Measurements from ENCODE around the gene GMDS. TPM values are rescaled to one million over a fixed set of nuclear protein-coding genes. Genes with fewer than 3 reads are reported as not detected.

Gene GMDS
- total RNA-seq, 1 donor from 2014 or later, result 34.0 TPM

- H3K9me3 Mint-ChIP-seq (ENCODE audit: low read depth), result no peaks in the 10 kb centered on the region
- H3K4me1 Mint-ChIP-seq (ENCODE audit: low read depth), result peaks cover 61% of the 10 kb centered on the region
- no peak for DNase-seq (ENCODE audit: low spot score)
- no peak overlapping the region for H3K4me3 Mint-ChIP-seq (ENCODE audit: unreplicated experiment)
- peaks cover 14% of the 10 kb centered on the region for H3K36me3 Mint-ChIP-seq (ENCODE audit: low read depth)
- TF ChIP-seq, protein P1, sequence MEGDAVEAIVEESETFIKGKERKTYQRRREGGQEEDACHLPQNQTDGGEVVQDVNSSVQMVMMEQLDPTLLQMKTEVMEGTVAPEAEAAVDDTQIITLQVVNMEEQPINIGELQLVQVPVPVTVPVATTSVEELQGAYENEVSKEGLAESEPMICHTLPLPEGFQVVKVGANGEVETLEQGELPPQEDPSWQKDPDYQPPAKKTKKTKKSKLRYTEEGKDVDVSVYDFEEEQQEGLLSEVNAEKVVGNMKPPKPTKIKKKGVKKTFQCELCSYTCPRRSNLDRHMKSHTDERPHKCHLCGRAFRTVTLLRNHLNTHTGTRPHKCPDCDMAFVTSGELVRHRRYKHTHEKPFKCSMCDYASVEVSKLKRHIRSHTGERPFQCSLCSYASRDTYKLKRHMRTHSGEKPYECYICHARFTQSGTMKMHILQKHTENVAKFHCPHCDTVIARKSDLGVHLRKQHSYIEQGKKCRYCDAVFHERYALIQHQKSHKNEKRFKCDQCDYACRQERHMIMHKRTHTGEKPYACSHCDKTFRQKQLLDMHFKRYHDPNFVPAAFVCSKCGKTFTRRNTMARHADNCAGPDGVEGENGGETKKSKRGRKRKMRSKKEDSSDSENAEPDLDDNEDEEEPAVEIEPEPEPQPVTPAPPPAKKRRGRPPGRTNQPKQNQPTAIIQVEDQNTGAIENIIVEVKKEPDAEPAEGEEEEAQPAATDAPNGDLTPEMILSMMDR (IDR thresholded peaks at IDR 0.05), result no peak
- H3K27ac Mint-ChIP-seq (ENCODE audit: unreplicated experiment), result peak overlapping the region; percentile 83
- H3K27me3 Mint-ChIP-seq (ENCODE audit: low read depth), result no peaks in the 10 kb centered on the region
Measured at GRCh38 chr6:1618311-1619097, 626.9 kb downstream of the GMDS start.

DNA sequence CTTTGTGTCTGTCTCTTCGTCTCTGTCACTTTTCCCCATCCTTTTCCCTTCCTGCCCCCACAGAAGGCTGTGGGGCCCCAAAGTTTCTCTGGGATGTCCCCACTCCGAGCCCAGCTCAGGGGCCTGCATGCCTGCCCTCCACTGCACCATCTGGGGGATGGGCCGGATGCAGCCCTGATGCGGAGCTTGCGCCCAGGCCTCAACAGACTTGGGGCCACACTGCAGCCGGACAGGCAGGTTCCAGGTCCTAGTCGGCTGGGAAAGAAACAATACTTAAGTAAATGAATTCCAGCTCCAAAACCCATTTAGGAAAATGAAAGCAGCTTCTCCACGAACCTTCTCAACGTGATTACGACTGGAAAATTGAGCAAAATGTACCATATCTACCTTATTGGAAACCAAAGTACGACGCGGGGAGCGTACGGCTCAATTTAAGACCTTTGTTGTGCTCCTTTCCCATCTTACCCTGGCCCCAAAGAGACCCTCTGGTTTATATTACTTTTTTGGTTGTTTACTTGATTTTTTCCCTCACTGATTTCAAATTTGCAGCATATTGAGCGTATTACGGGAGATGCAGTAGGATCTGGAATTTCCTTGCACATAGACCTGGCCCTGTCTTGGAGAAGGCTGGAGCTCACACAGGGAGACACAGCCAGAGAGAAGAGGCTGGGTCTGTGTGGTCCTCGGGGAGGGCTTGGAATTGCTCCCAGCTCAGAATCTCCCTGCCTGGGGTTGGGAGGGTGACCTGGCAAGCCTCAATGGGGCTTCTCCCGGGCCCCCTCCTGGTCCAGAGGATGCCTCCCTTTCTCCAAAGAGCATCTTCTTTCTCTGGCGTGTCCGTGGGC lies 627.7 kb downstream of the GMDS start:
- peaks cover 53% of the 10 kb centered on the region for H3K4me1 Mint-ChIP-seq (ENCODE audit: low read depth)
- peaks cover 22% of the 10 kb centered on the region for H3K36me3 Mint-ChIP-seq (ENCODE audit: low read depth)
- TF ChIP-seq, protein P1 (IDR thresholded peaks at IDR 0.05), result no peak
- DNase-seq (ENCODE audit: low spot score), result no peak
- H3K27ac Mint-ChIP-seq (ENCODE audit: unreplicated experiment), result peak overlapping the region; percentile 83
- H3K9me3 Mint-ChIP-seq (ENCODE audit: low read depth), result no peaks in the 10 kb centered on the region
- H3K4me3 Mint-ChIP-seq (ENCODE audit: unreplicated experiment), result peak overlapping the region; percentile 75
- no peaks in the 10 kb centered on the region for H3K27me3 Mint-ChIP-seq (ENCODE audit: low read depth)

DNA sequence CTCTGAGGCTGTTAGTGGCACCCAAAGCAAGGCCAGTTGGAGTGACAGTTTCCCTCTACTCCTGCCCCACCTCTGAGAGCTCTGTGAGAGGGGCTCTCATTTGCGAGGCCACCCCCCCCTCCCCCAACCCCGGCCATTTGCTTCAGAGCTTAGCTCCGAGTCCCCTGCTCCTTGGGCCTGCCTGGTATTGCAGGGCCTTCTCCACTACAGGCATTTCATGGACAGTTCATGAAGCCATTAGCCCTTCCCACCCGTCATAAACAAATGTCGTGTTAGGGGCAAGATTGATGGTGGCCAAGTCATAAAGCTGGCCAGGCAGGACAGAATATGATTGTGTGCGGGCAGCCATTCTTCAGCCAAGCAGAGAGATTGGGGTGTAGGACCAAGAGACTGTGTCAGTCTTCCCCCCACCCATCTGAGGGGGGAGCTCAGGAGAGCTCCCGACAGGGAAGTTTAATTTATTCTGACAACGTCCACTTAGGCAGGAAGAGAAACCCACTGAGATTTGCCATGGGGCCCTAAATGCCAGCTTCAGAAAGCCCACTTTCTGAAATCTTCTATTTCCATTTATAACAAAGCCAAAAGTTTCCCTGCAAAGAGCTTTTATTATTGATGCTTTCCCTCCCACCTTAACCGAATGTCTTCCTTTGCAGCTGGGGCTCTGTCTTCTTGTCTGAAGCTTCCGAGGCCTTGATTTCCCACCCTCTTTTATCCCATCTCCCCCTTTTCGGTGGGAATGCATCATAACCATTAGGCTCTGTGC lies 628.5 kb downstream of the GMDS start:
- Mint-ChIP-seq H3K36me3 (ENCODE audit: low read depth) (peaks cover 30% of the 10 kb centered on the region), H3K9me3 (ENCODE audit: low read depth) (no peaks in the 10 kb centered on the region), H3K27ac (ENCODE audit: unreplicated experiment) (peak overlapping the region; percentile 83), H3K4me3 (ENCODE audit: unreplicated experiment) (peak overlapping the region; percentile 75), H3K4me1 (ENCODE audit: low read depth) (peaks cover 45% of the 10 kb centered on the region), H3K27me3 (ENCODE audit: low read depth) (no peaks in the 10 kb centered on the region)
- DNase-seq (ENCODE audit: low spot score), result no peak
- TF ChIP-seq, protein P1 (IDR thresholded peaks at IDR 0.05), result no peak

GRCh38 chr6:1615853-1616420 lies 629.5 kb downstream of the GMDS start:
- H3K9me3 Mint-ChIP-seq (ENCODE audit: low read depth), result no peaks in the 10 kb centered on the region
- H3K4me3 Mint-ChIP-seq (ENCODE audit: unreplicated experiment), result peak overlapping the region; percentile 75
- no peak for DNase-seq (ENCODE audit: low spot score)
- H3K4me1 Mint-ChIP-seq (ENCODE audit: low read depth), result peaks cover 38% of the 10 kb centered on the region
- no peaks in the 10 kb centered on the region for H3K27me3 Mint-ChIP-seq (ENCODE audit: low read depth)
- peak overlapping the region; percentile 83 for H3K27ac Mint-ChIP-seq (ENCODE audit: unreplicated experiment)
- peaks cover 32% of the 10 kb centered on the region for H3K36me3 Mint-ChIP-seq (ENCODE audit: low read depth)
- TF ChIP-seq, protein P1 (IDR thresholded peaks at IDR 0.05), result no peak
